ENCODE data around the gene ARHGEF40. TPM values are rescaled to one million over a fixed set of nuclear protein-coding genes. Genes with fewer than 3 reads are reported as not detected.

The ARHGEF40 gene
- total RNA-seq, 3 donors from 2014 or later (not counting 1 experiment from before 2014, with no cell fraction given), result 4.4 to 6.9 (median 6.0) TPM

- ATAC-seq (no peak), DNase-seq (no peak)
- H3K27me3 Mint-ChIP-seq (ENCODE audit: low read depth in 2 of 2), result peaks cover 10 to 15% of the 10 kb centered on the region in 2 donors
- H3K9me3 ChIP-seq (ENCODE audit: control insufficient read depth, insufficient read depth, low read length), result no peaks in the 10 kb centered on the region
- intact Hi-C loops (cut with micrococcal nuclease), result no loop called here
- no peaks in the 10 kb centered on the region for H3K36me3 ChIP-seq (ENCODE audit: control insufficient read depth, insufficient read depth, low read length)
- no peak overlapping the region for H3K4me3 ChIP-seq (ENCODE audit: low read length)
- WGBS (ENCODE audit: insufficient coverage), result 67% methylated on average over 1 of the region's 1 CpG
- H3K36me3 Mint-ChIP-seq, result no peaks in the 10 kb centered on the region
- no peaks in the 10 kb centered on the region for H3K4me1 ChIP-seq (ENCODE audit: control insufficient read depth, insufficient read depth, low read length)
- H3K9me3 Mint-ChIP-seq, result no peaks in the 10 kb centered on the region
- H3K4me1 Mint-ChIP-seq, result no peaks in the 10 kb centered on the region
- no peak for TF ChIP-seq CTCF (IDR thresholded peaks at IDR 0.05)
- H3K27me3 ChIP-seq (ENCODE audit: control insufficient read depth, insufficient read depth, low read length), result no peaks in the 10 kb centered on the region
- H3K27ac ChIP-seq (ENCODE audit: low read length), result no peak overlapping the region
- H3K27ac Mint-ChIP-seq, result no peak overlapping the region
- H3K4me3 Mint-ChIP-seq, result no peak overlapping the region
These were observed 63.8 kb downstream of the ARHGEF40 start for GRCh38 chr14:21133901-21134300.

- TF ChIP-seq CTCF (IDR thresholded peaks at IDR 0.05), result peak; percentile 87
- peak in 1 of 2 donors; percentile 26 for DNase-seq
- H3K4me3 Mint-ChIP-seq, result no peak overlapping the region
- no peak overlapping the region for H3K4me3 ChIP-seq (ENCODE audit: low read length)
- no peaks in the 10 kb centered on the region for H3K9me3 Mint-ChIP-seq
- ATAC-seq, result no peak
- H3K27ac ChIP-seq (ENCODE audit: low read length), result no peak overlapping the region
- no peaks in the 10 kb centered on the region for H3K9me3 ChIP-seq (ENCODE audit: control insufficient read depth, insufficient read depth, low read length)
- H3K27ac Mint-ChIP-seq, result no peak overlapping the region
- WGBS (ENCODE audit: insufficient coverage), result 9% methylated on average over 1 of the region's 1 CpG
- peaks cover 7 to 14% of the 10 kb centered on the region in 2 donors for H3K27me3 Mint-ChIP-seq (ENCODE audit: low read depth in 2 of 2)
- no peaks in the 10 kb centered on the region for H3K27me3 ChIP-seq (ENCODE audit: control insufficient read depth, insufficient read depth, low read length)
- H3K4me1 ChIP-seq (ENCODE audit: control insufficient read depth, insufficient read depth, low read length), result no peaks in the 10 kb centered on the region
- H3K36me3 Mint-ChIP-seq, result no peaks in the 10 kb centered on the region
- H3K4me1 Mint-ChIP-seq, result no peaks in the 10 kb centered on the region
- intact Hi-C loops (cut with micrococcal nuclease), result no loop called here
- no peaks in the 10 kb centered on the region for H3K36me3 ChIP-seq (ENCODE audit: control insufficient read depth, insufficient read depth, low read length)
These were observed 65.9 kb downstream of the ARHGEF40 start for GRCh38 chr14:21136024-21136423.

Other genes with a start within 250 kb of the ARHGEF40 start
- gene RNASE3, start 178.9 kb upstream of the ARHGEF40 start, total RNA-seq, result under 1 TPM in 1 of 3 donors, not detected in 2; 0.72 TPM
- 10 to 100 TPM in 1 of 3 donors, 1 to 10 TPM in 1, not detected in 1; 2.2 to 53.6 TPM for gene RNASE2, start 114.8 kb upstream of the ARHGEF40 start, total RNA-seq
- 10 to 100 TPM; 62.8 to 79.2 (median 74.1) TPM for gene METTL17, start 80.3 kb upstream of the ARHGEF40 start, total RNA-seq
- gene SLC39A2, start 71.0 kb upstream of the ARHGEF40 start, total RNA-seq, result not detected
- gene NDRG2, start 45.2 kb upstream of the ARHGEF40 start, total RNA-seq, result 10 to 100 TPM; 11.2 to 14.6 (median 13.6) TPM
- gene TPPP2, start 40.1 kb upstream of the ARHGEF40 start, total RNA-seq, result not detected
- not detected for gene RNASE13, start 35.5 kb upstream of the ARHGEF40 start, total RNA-seq
- not detected for gene RNASE7, start 27.9 kb upstream of the ARHGEF40 start, total RNA-seq
- gene RNASE8, start 12.5 kb upstream of the ARHGEF40 start, total RNA-seq, result not detected
- 1 to 10 TPM; 5.6 to 8.4 (median 7.7) TPM for gene ZNF219, start 28.4 kb downstream of the ARHGEF40 start, total RNA-seq
- gene TMEM253, start 30.8 kb downstream of the ARHGEF40 start, total RNA-seq, result under 1 TPM in 1 of 3 donors, not detected in 2; 0.40 TPM
- not detected for gene OR5AU1, start 85.8 kb downstream of the ARHGEF40 start, total RNA-seq
- gene HNRNPC, start 199.1 kb downstream of the ARHGEF40 start, total RNA-seq, result 100 to 1,000 TPM; 501 to 547 (median 515) TPM
- under 1 TPM in 2 of 3 donors, not detected in 1; 0.68 to 0.85 TPM for gene RPGRIP1, start 209.8 kb downstream of the ARHGEF40 start, total RNA-seq